ENCODE measurements around the gene VPS36. TPM values are rescaled to one million over a fixed set of nuclear protein-coding genes. Genes with fewer than 3 reads are reported as not detected.
A peak's percentile ranks its signal among the peaks of the same experiment; 100 is the strongest.

Gene VPS36
- total and polyA plus RNA-seq, 2 of the 4 experiments (the other 2 are of a cell fraction) = 14.8 to 16.7 TPM

- Histone ChIP-seq H3K56ac (ENCODE audit: extremely low read depth, insufficient read depth, low read length) (peak overlapping the region; percentile 32; the same call in 1 of the 2 replicates), H3K18ac (ENCODE audit: low read depth, low read length) (no peak overlapping the region), H2AK9ac (replicated peaks; ENCODE audit: low read depth, low read length, poor library complexity) (peak overlapping the region; percentile 21), H3K27ac (ENCODE audit: insufficient read depth, low read length) (peak overlapping the region; percentile 49), H2AK5ac (ENCODE audit: low read depth, low read length) (no peak overlapping the region), H3K9ac (ENCODE audit: low read depth, low read length) (peak overlapping the region; percentile 74), H2AFZ (replicated peaks; ENCODE audit: low read length, poor library complexity) (peak overlapping the region; percentile 81), H4K8ac (ENCODE audit: low read depth in 2 of 2, low read length in 2 of 2) (peak overlapping the region; percentile 1 to 20; a peak in 2 of 4 replicates), H2BK20ac (ENCODE audit: low read depth, low read length) (no peak overlapping the region), H3K4me3 (ENCODE audit: insufficient read depth, low read depth, low read length) (peak overlapping the region; percentile 89), H4K5ac (ENCODE audit: low read depth, low read length) (peak overlapping the region; percentile 66; the same call in 1 of the 2 replicates), H3K14ac (replicated peaks; ENCODE audit: low read depth, low read length) (peak overlapping the region; percentile 23; the same call in 1 of the 2 replicates), H3K4me1 (ENCODE audit: control insufficient read depth, insufficient read depth, low read length) (no peaks in the 10 kb centered on the region), H3K36me3 (ENCODE audit: control insufficient read depth, insufficient read depth, low read length) (no peaks in the 10 kb centered on the region), H3K79me1 (ENCODE audit: low read depth in 1 of 2, low read length in 2 of 2) (peaks cover 4 to 19% of the 10 kb centered on the region in 2 experiments; a peak in 3 of 4 replicates), H3K4me2 (ENCODE audit: low read depth, low read length) (peak overlapping the region; percentile 86), H3K9me1 (ENCODE audit: insufficient read depth, low read length) (no peaks in the 10 kb centered on the region), H3K23ac (ENCODE audit: low read depth, low read length) (peak overlapping the region; percentile 42), H3K27me3 (ENCODE audit: control insufficient read depth, insufficient read depth, low read length) (no peaks in the 10 kb centered on the region), H2BK15ac (ENCODE audit: low read depth, low read length) (no peak overlapping the region; the same call in 2 of the 3 replicates), H4K91ac (ENCODE audit: insufficient read depth, low read depth, low read length) (no peak overlapping the region; the same call in 1 of the 2 replicates), H2BK5ac (ENCODE audit: low read depth, low read length, poor library complexity, severe bottlenecking) (peak overlapping the region; percentile 97), H3K9me3 (ENCODE audit: control insufficient read depth, insufficient read depth, low read length) (no peaks in the 10 kb centered on the region), H3K4ac (ENCODE audit: low read depth, low read length) (peak overlapping the region; percentile 19; the same call in 1 of the 2 replicates), H4K20me1 (ENCODE audit: insufficient read depth, low read length) (no peaks in the 10 kb centered on the region), H2BK120ac (ENCODE audit: low read depth, low read length) (no peak overlapping the region)
- POLR2A ChIA-PET (ENCODE audit: unreplicated experiment) = no interaction called here
- dilution Hi-C loops (cut with HindIII; ENCODE audit: low sequenced_read_pairs, unreplicated experiment) (no loop called here), in situ Hi-C loops (cut with MboI; ENCODE audit: low sequenced_read_pairs) (loop anchor here (10.0 to 25.0 kb wide), 3 partner anchors 200 to 442 kb away; partner anchors contain the start of genes ALG11, ATP7B, SUGT1 and UTP14C), intact Hi-C loops (cut with micrococcal nuclease) (loop anchor here (5.0 to 10.0 kb wide), 4 partner anchors 107 to 1000 kb away; partner anchors contain the start of genes ALG11, ATP7B and INTS6)
- WGBS, 2 experiments (ENCODE audit: extremely low coverage in 2 of 2, insufficient read length in 1 of 2) = no CpG with 5 or more reads among the region's 8 CpGs
- BruUV-seq (replicated peaks) = no TSS peak
- DNase-seq (peak; percentile 8), ATAC-seq (ENCODE audit: low read depth) (no peak)
- no peak for TF ChIP-seq MAZ (IDR thresholded peaks at IDR 0.05; ENCODE audit: borderline replicate concordance, low read depth, low read length)
- no peak for TF ChIP-seq MXI1 (IDR thresholded peaks at IDR 0.05; ENCODE audit: borderline replicate concordance, low read depth, low read length)
- TF ChIP-seq RCOR1 (IDR thresholded peaks at IDR 0.05; ENCODE audit: insufficient replicate concordance, low read length) = no peak
- TF ChIP-seq POLR2A (IDR thresholded peaks at IDR 0.05; ENCODE audit: low read depth, low read length) = no peak
- TF ChIP-seq USF2 (IDR thresholded peaks at IDR 0.05; ENCODE audit: low read depth, low read length) = no peak
- TF ChIP-seq ELK1 (IDR thresholded peaks at IDR 0.05; ENCODE audit: borderline replicate concordance, low read depth, low read length) = no peak
- no peak for TF ChIP-seq BHLHE40 (IDR thresholded peaks at IDR 0.05; ENCODE audit: low read depth, low read length)
- no peak for TF ChIP-seq CHD1 (IDR thresholded peaks at IDR 0.05; ENCODE audit: low read depth, low read length)
- CTCF ChIA-PET = no interaction called here
These were observed 4.0 kb upstream of the VPS36 start for GRCh38 chr13:52454459-52454819.

Measured in IMR-90 (cell line).